ENCODE data around the gene HSD17B12. TPM values are rescaled to one million over a fixed set of nuclear protein-coding genes. Genes with fewer than 3 reads are reported as not detected.

The HSD17B12 gene
- total RNA-seq, 1 experiment from 2014 or later = 307 TPM

GRCh38 chr11:43643898-43644620 is 36.5 kb upstream of the HSD17B12 start:
- intact Hi-C loops (cut with micrococcal nuclease; ENCODE audit: unreplicated experiment) = loop anchor here (2.0 kb wide), 1 partner anchor 167 kb away; no protein-coding TSS in a partner anchor
- Histone ChIP-seq H3K36me3 (ENCODE audit: insufficient read depth, low read length, poor library complexity, severe bottlenecking) (no peaks in the 10 kb centered on the region), H3K27ac (ENCODE audit: low read depth, low read length, poor library complexity, severe bottlenecking) (peak overlapping the region; percentile 83), H3K4me1 (ENCODE audit: insufficient read depth, low read length, poor library complexity, severe bottlenecking) (peaks cover 6% of the 10 kb centered on the region), H3K4me3 (ENCODE audit: low read depth, low read length, poor library complexity, severe bottlenecking) (peak overlapping the region; percentile 61), H3K9me3 (ENCODE audit: low read depth, low read length, poor library complexity, severe bottlenecking) (no peaks in the 10 kb centered on the region), H3K27me3 (replicated peaks; ENCODE audit: insufficient read depth, low read depth, low read length, poor library complexity) (peaks cover 39% of the 10 kb centered on the region)
- CTCF ChIA-PET = no interaction called here
- peak; percentile 98 for DNase-seq (ENCODE audit: low spot score)
- BruUV-seq (replicated peaks) = TSS peak; percentile 89
- no peak for TF ChIP-seq EZH2 (IDR thresholded peaks at IDR 0.05; ENCODE audit: borderline replicate concordance, low read depth, low read length, poor library complexity, severe bottlenecking)
- POLR2A ChIA-PET (ENCODE audit: low non-redundant PET) = no interaction called here

GRCh38 chr11:43644621-43645299 is 35.8 kb upstream of the HSD17B12 start:
- peak overlapping the region; percentile 83 for H3K27ac ChIP-seq (ENCODE audit: low read depth, low read length, poor library complexity, severe bottlenecking)
- H3K4me3 ChIP-seq (ENCODE audit: low read depth, low read length, poor library complexity, severe bottlenecking) = peak overlapping the region; percentile 61
- ChIA-PET POLR2A (ENCODE audit: low non-redundant PET) (no interaction called here), CTCF (no interaction called here)
- intact Hi-C loops (cut with micrococcal nuclease; ENCODE audit: unreplicated experiment) = loop anchor here (2.0 kb wide), 1 partner anchor 166 kb away; no protein-coding TSS in a partner anchor
- no peaks in the 10 kb centered on the region for H3K36me3 ChIP-seq (ENCODE audit: insufficient read depth, low read length, poor library complexity, severe bottlenecking)
- no peak for DNase-seq (ENCODE audit: low spot score)
- BruUV-seq (replicated peaks) = no TSS peak
- H3K4me1 ChIP-seq (ENCODE audit: insufficient read depth, low read length, poor library complexity, severe bottlenecking) = peaks cover 6% of the 10 kb centered on the region
- H3K9me3 ChIP-seq (ENCODE audit: low read depth, low read length, poor library complexity, severe bottlenecking) = no peaks in the 10 kb centered on the region
- no peak for TF ChIP-seq EZH2 (IDR thresholded peaks at IDR 0.05; ENCODE audit: borderline replicate concordance, low read depth, low read length, poor library complexity, severe bottlenecking)
- TF ChIP-seq, protein P1, sequence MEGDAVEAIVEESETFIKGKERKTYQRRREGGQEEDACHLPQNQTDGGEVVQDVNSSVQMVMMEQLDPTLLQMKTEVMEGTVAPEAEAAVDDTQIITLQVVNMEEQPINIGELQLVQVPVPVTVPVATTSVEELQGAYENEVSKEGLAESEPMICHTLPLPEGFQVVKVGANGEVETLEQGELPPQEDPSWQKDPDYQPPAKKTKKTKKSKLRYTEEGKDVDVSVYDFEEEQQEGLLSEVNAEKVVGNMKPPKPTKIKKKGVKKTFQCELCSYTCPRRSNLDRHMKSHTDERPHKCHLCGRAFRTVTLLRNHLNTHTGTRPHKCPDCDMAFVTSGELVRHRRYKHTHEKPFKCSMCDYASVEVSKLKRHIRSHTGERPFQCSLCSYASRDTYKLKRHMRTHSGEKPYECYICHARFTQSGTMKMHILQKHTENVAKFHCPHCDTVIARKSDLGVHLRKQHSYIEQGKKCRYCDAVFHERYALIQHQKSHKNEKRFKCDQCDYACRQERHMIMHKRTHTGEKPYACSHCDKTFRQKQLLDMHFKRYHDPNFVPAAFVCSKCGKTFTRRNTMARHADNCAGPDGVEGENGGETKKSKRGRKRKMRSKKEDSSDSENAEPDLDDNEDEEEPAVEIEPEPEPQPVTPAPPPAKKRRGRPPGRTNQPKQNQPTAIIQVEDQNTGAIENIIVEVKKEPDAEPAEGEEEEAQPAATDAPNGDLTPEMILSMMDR (conservative IDR thresholded peaks at IDR 0.05; ENCODE audit: low read depth, low read length) = no peak
- H3K27me3 ChIP-seq (replicated peaks; ENCODE audit: insufficient read depth, low read depth, low read length, poor library complexity) = peaks cover 32% of the 10 kb centered on the region

DNA sequence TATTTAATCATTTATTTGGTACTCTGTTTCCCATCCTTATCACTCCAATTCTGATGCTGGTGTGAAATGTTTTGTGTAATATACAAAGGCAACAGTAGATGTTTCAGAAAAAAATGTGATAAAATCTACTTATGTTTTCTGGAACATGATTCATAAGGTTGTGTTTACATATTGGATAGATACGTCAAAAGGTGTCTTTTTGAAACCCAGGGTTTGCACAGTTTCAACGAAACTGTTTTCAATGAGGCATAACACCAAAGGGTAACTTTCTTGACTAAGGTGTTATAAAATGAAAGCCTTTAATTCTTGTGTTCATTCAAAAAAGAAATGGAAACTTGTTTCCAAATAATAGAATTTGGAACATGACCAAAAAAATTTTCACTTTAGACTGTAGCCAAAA is 33.8 kb upstream of the HSD17B12 start:
- intact Hi-C loops (cut with micrococcal nuclease; ENCODE audit: unreplicated experiment) = no loop called here
- Histone ChIP-seq H3K36me3 (ENCODE audit: insufficient read depth, low read length, poor library complexity, severe bottlenecking) (no peaks in the 10 kb centered on the region), H3K4me1 (ENCODE audit: insufficient read depth, low read length, poor library complexity, severe bottlenecking) (peaks cover 6% of the 10 kb centered on the region), H3K27me3 (replicated peaks; ENCODE audit: insufficient read depth, low read depth, low read length, poor library complexity) (peaks cover 12% of the 10 kb centered on the region), H3K27ac (ENCODE audit: low read depth, low read length, poor library complexity, severe bottlenecking) (no peak overlapping the region), H3K4me3 (ENCODE audit: low read depth, low read length, poor library complexity, severe bottlenecking) (no peak overlapping the region), H3K9me3 (ENCODE audit: low read depth, low read length, poor library complexity, severe bottlenecking) (no peaks in the 10 kb centered on the region)
- TF ChIP-seq, protein P1 (conservative IDR thresholded peaks at IDR 0.05; ENCODE audit: low read depth, low read length) = no peak
- no peak for TF ChIP-seq EZH2 (IDR thresholded peaks at IDR 0.05; ENCODE audit: borderline replicate concordance, low read depth, low read length, poor library complexity, severe bottlenecking)
- BruUV-seq (replicated peaks) = no TSS peak
- ChIA-PET CTCF (no interaction called here), POLR2A (ENCODE audit: low non-redundant PET) (no interaction called here)
- DNase-seq (ENCODE audit: low spot score) = no peak
